Measurements from ENCODE around the gene GRIA4.
A peak's percentile ranks its signal among the peaks of the same experiment; 100 is the strongest.

The GRIA4 gene

DNA sequence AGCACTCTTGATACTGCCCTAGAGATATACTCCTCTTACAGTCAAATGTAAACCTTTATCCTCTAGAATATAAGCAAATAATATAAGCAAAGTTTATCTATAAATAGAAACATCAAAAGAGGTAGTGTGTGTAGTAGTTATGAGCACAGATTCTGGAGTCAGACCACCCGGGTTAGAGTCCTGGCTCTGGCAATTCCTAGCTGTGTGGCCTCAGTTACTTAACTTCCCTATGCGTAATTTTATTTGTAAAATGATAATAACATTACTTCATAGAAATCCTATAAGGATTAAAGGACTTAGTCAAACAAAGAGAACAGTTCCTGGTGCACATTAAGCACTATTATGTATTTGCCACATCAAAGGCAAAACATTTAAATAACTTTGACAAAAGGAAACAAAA lies 405.2 kb downstream of the GRIA4 start:
- Histone ChIP-seq H3K4me1 (ENCODE audit: insufficient read depth, low read length, poor library complexity, severe bottlenecking) (peaks cover 54% of the 10 kb centered on the region), H4K20me1 (ENCODE audit: insufficient read depth, low read length, poor library complexity, severe bottlenecking) (peaks cover 65% of the 10 kb centered on the region), H3K9me3 (ENCODE audit: insufficient read depth, low read depth, low read length) (no peaks in the 10 kb centered on the region), H3K36me3 (ENCODE audit: insufficient read depth, low read length) (peaks cover 8% of the 10 kb centered on the region), H3K4me2 (ENCODE audit: low read depth, low read length, poor library complexity, severe bottlenecking) (peak overlapping the region; percentile 84), H3K79me2 (ENCODE audit: insufficient read depth, low read length) (peaks cover 85% of the 10 kb centered on the region), H3K27me3 (ENCODE audit: insufficient read depth, low read length, poor library complexity, severe bottlenecking) (no peaks in the 10 kb centered on the region), H3K9ac (ENCODE audit: low read depth, low read length, poor library complexity, severe bottlenecking) (no peak overlapping the region), H3K4me3 (ENCODE audit: low read length, poor library complexity, severe bottlenecking) (peak overlapping the region; percentile 16), H3K9me2 (replicated peaks; ENCODE audit: low read depth, low read length) (no peaks in the 10 kb centered on the region), H2AFZ (ENCODE audit: low read length) (no peak overlapping the region), H3F3A (ENCODE audit: low read depth) (no peaks in the 10 kb centered on the region)
- TF ChIP-seq, protein P1, sequence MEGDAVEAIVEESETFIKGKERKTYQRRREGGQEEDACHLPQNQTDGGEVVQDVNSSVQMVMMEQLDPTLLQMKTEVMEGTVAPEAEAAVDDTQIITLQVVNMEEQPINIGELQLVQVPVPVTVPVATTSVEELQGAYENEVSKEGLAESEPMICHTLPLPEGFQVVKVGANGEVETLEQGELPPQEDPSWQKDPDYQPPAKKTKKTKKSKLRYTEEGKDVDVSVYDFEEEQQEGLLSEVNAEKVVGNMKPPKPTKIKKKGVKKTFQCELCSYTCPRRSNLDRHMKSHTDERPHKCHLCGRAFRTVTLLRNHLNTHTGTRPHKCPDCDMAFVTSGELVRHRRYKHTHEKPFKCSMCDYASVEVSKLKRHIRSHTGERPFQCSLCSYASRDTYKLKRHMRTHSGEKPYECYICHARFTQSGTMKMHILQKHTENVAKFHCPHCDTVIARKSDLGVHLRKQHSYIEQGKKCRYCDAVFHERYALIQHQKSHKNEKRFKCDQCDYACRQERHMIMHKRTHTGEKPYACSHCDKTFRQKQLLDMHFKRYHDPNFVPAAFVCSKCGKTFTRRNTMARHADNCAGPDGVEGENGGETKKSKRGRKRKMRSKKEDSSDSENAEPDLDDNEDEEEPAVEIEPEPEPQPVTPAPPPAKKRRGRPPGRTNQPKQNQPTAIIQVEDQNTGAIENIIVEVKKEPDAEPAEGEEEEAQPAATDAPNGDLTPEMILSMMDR (conservative IDR thresholded peaks at IDR 0.05; ENCODE audit: low read length): no peak
- no peak for TF ChIP-seq EZH2phosphoT487 (IDR thresholded peaks at IDR 0.05; ENCODE audit: borderline replicate concordance)

DNA sequence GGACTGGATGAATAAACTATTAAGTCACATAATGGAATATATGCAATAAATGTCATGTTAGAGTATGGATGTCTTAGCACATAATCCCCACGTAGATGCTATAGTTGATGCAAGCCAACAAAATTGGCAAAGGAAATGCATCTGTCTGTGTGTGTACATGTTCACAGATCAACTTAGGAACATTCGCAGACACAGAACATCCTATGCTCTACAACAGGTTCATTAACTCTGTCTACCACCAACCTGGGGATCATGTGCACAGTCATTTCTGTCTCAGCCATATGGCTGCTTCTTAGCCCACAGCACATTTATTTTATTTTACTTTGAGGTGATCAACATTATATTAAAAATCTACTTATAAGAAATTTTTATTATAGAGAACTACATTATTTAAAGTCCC lies 407.2 kb downstream of the GRIA4 start:
- H3K36me3 ChIP-seq (ENCODE audit: insufficient read depth, low read length): no peaks in the 10 kb centered on the region
- no peak overlapping the region for H2AFZ ChIP-seq (ENCODE audit: low read length)
- no peaks in the 10 kb centered on the region for H3K9me2 ChIP-seq (replicated peaks; ENCODE audit: low read depth, low read length)
- peaks cover 89% of the 10 kb centered on the region for H3K79me2 ChIP-seq (ENCODE audit: insufficient read depth, low read length)
- no peaks in the 10 kb centered on the region for H3F3A ChIP-seq (ENCODE audit: low read depth)
- H4K20me1 ChIP-seq (ENCODE audit: insufficient read depth, low read length, poor library complexity, severe bottlenecking): peaks cover 67% of the 10 kb centered on the region
- H3K9me3 ChIP-seq (ENCODE audit: insufficient read depth, low read depth, low read length): no peaks in the 10 kb centered on the region
- H3K9ac ChIP-seq (ENCODE audit: low read depth, low read length, poor library complexity, severe bottlenecking): peak overlapping the region; percentile 14
- peaks cover 66% of the 10 kb centered on the region for H3K4me1 ChIP-seq (ENCODE audit: insufficient read depth, low read length, poor library complexity, severe bottlenecking)
- H3K4me3 ChIP-seq (ENCODE audit: low read length, poor library complexity, severe bottlenecking): peak overlapping the region; percentile 96
- H3K4me2 ChIP-seq (ENCODE audit: low read depth, low read length, poor library complexity, severe bottlenecking): peak overlapping the region; percentile 84
- TF ChIP-seq EZH2phosphoT487 (IDR thresholded peaks at IDR 0.05; ENCODE audit: borderline replicate concordance): no peak
- TF ChIP-seq, protein P1 (conservative IDR thresholded peaks at IDR 0.05; ENCODE audit: low read length): no peak
- no peaks in the 10 kb centered on the region for H3K27me3 ChIP-seq (ENCODE audit: insufficient read depth, low read length, poor library complexity, severe bottlenecking)

DNA sequence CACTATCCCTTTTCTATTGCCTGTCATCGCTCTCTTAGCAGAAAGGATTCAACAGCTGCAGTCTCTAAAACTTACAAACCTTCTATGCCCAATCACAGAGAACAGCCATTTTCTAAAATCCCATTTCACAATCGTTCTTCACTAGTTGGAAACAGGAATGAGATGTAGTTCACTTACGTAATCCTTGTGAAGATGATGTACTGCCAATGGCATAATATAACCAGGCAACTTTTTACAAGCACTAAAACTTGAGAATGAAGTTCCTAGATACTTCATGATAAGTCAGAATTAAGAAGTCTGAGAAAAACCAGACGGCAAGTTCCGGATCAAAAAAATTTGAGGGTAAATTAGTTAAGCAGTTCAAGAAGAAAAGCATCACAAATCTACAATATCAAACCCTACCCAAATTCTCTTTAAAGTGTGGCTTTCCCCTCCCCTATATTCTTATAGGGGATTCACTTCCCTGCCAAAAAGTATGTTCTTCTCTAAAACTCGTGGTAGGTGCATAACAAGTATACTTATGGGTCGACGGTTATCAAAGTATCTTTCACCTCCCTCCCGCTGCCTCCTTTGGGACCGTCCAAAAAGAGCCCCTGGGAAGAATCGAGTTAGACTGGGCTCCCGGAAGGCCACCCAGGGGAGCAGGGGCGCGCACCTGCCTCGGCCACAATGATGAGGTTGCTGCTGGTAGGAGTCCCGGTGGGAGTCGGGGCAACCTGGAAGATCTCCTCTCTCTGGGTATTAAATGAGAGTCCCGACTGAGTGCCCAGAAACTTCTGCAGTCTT lies 411.5 kb downstream of the GRIA4 start:
- H3K4me1 ChIP-seq (ENCODE audit: insufficient read depth, low read length, poor library complexity, severe bottlenecking): peaks cover 57% of the 10 kb centered on the region
- peak overlapping the region; percentile 76 for H3K9ac ChIP-seq (ENCODE audit: low read depth, low read length, poor library complexity, severe bottlenecking)

More for the DNA sequence above, 411.5 kb downstream of the GRIA4 start:
- H3K9me2 ChIP-seq (replicated peaks; ENCODE audit: low read depth, low read length): no peaks in the 10 kb centered on the region
- peaks cover 28% of the 10 kb centered on the region for H3K27me3 ChIP-seq (ENCODE audit: insufficient read depth, low read length, poor library complexity, severe bottlenecking)
- H3K4me3 ChIP-seq (ENCODE audit: low read length, poor library complexity, severe bottlenecking): peak overlapping the region; percentile 96
- H3K79me2 ChIP-seq (ENCODE audit: insufficient read depth, low read length): peaks cover 55% of the 10 kb centered on the region
- H3K4me2 ChIP-seq (ENCODE audit: low read depth, low read length, poor library complexity, severe bottlenecking): peak overlapping the region; percentile 84
- H3F3A ChIP-seq (ENCODE audit: low read depth): no peaks in the 10 kb centered on the region
- H3K36me3 ChIP-seq (ENCODE audit: insufficient read depth, low read length): no peaks in the 10 kb centered on the region
- peaks cover 45% of the 10 kb centered on the region for H4K20me1 ChIP-seq (ENCODE audit: insufficient read depth, low read length, poor library complexity, severe bottlenecking)
- peak overlapping the region; percentile 95 for H2AFZ ChIP-seq (ENCODE audit: low read length)
- H3K9me3 ChIP-seq (ENCODE audit: insufficient read depth, low read depth, low read length): no peaks in the 10 kb centered on the region
- no peak for TF ChIP-seq EZH2phosphoT487 (IDR thresholded peaks at IDR 0.05; ENCODE audit: borderline replicate concordance)
- TF ChIP-seq, protein P1 (conservative IDR thresholded peaks at IDR 0.05; ENCODE audit: low read length): no peak

Measured in Loucy (cell line).